PC-3 (cell line): ENCODE measurements around the gene MACROD1.

ENCODE experiments used
- EZH2phosphoT487 ChIP-seq: fragments of 300-600 bp; sonication (generic); IDR thresholded peaks from 2 replicates; pipeline ENCODE4 v1.6.1; 2018; ENCODE audit warnings: mild to moderate bottlenecking, antibody characterized with exemption, low read length, borderline replicate concordance
- TF ChIP-seq, protein P1 (sequence below): fragments of 300-600 bp; sonication (generic); conservative IDR thresholded peaks from 2 replicates; pipeline ENCODE4 v1.5.1; 2017; ENCODE audit warnings: antibody characterized with exemption, low read depth, mild to moderate bottlenecking, low read length

DNA sequence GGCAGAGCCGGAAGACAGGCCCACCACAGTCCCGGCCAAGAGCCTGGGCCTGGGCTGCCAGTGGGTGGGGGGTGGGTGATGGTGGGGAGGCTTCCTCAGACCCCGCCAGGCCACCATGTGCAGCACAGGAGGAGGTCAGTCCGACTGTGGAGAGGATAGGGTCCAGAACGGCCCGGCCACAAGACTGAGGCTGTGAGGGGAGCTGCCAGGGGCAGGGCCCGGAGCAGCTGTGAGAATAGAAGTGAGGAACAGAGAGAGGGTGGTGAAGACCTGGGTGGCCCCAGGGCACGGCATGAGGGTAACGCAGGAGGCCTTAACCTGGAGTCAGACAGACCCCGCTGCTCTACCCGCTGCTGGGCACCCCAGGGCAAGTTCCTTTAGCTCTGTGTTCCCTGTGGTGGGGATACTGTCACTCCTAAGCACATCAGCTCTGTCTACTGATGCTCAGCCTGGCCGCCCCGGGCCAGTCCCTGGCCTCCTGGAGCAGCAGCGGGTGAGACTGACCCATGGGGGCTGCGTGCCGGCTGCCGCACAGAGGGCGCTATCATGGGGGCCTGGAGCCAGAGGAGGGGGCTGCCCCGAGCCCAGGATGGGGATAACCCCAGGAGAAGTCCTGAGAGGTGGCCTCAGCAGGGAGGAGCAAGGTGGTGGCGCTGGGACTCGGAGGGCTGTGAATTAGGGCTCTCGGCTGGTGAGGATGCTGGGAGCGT lies 42.3 kb upstream of the MACROD1 start:
- TF ChIP-seq, protein P1, sequence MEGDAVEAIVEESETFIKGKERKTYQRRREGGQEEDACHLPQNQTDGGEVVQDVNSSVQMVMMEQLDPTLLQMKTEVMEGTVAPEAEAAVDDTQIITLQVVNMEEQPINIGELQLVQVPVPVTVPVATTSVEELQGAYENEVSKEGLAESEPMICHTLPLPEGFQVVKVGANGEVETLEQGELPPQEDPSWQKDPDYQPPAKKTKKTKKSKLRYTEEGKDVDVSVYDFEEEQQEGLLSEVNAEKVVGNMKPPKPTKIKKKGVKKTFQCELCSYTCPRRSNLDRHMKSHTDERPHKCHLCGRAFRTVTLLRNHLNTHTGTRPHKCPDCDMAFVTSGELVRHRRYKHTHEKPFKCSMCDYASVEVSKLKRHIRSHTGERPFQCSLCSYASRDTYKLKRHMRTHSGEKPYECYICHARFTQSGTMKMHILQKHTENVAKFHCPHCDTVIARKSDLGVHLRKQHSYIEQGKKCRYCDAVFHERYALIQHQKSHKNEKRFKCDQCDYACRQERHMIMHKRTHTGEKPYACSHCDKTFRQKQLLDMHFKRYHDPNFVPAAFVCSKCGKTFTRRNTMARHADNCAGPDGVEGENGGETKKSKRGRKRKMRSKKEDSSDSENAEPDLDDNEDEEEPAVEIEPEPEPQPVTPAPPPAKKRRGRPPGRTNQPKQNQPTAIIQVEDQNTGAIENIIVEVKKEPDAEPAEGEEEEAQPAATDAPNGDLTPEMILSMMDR = no peak
- no peak for TF ChIP-seq EZH2phosphoT487
